Sigmoid colon (tissue), 7 donors: ENCODE measurements around the gene ERO1B. TPM values are rescaled to one million over a fixed set of nuclear protein-coding genes. Genes with fewer than 3 reads are reported as not detected.

Experiments used
- DNase-seq: peaks from one replicate; pipeline ENCODE4 v3.0.0-alpha.2; 2019
- H3K27ac ChIP-seq, 4 donors: fragments of 200-600 bp; sonication (generic); one replicate each; pipeline ENCODE4 v1.5.1; 2016 to 2019; ENCODE audit warnings: mild to moderate bottlenecking in 1 of 4
- H3K27me3 ChIP-seq, 3 donors: fragments of 200-600 bp; sonication (generic); one replicate each; pipeline ENCODE4 v1.5.1; 2019; ENCODE audit warnings: mild to moderate bottlenecking in 1 of 3
- H3K36me3 ChIP-seq, 4 donors: fragments of 200-600 bp; sonication (generic); one replicate each; pipeline ENCODE4 v1.5.1; 2016 to 2019
- H3K4me1 ChIP-seq, 4 donors: fragments of 200-600 bp; sonication (generic); one replicate each; pipeline ENCODE4 v1.5.1; 2017 to 2019
- H3K4me3 ChIP-seq, 4 donors: fragments of 200-600 bp; sonication (generic); one replicate each; pipeline ENCODE4 v1.5.1; 2017 to 2019; ENCODE audit warnings: mild to moderate bottlenecking in 2 of 4, moderate library complexity in 1 of 4
- H3K9me3 ChIP-seq, 4 donors: fragments of 200-600 bp in 3 of 4; sonication (generic) in 3 of 4; one replicate each; pipeline versions ENCODE4 v1.5.1 to v1.6.1; 2013 to 2019
- EP300 ChIP-seq, 4 donors: sonication (generic); formaldehyde crosslinking; IDR thresholded peaks; one replicate each; pipeline ENCODE4 v1.6.1; 2017; ENCODE audit warnings: antibody characterized with exemption in 4 of 4
- POLR2A ChIP-seq, 2 donors: fragments of 450-650 bp; IDR thresholded peaks; one replicate each; pipeline ENCODE4 v1.6.1; 2016; ENCODE audit warnings: antibody characterized with exemption in 2 of 2, mild to moderate bottlenecking in 2 of 2, moderate library complexity in 2 of 2
- POLR2AphosphoS5 ChIP-seq, 4 donors: sonication (generic); formaldehyde crosslinking; IDR thresholded peaks; one replicate each; pipeline ENCODE4 v1.6.1; 2017; ENCODE audit warnings: antibody characterized with exemption in 4 of 4
- WGBS, 2 donors: extraction: QIAGEN DNeasy Blood & Tissue Kit; methylation state at CpG; one replicate each; pipeline ENCODE4 v1.1.7; 2013; 5-methylcytosine and 5-hydroxymethylcytosine counted together
- intact Hi-C: fragments of 100-400 bp; cut with DNase I; formaldehyde crosslinking; loops from one replicate; pipeline ENCODE4 v1.15.1; 2023
- polyA plus RNA-seq, 3 donors: library from polyadenylated mRNA; stranded (reverse); fragments of 200-250 nt; gene quantifications; one replicate each; pipeline ENCODE4 v1.2.3, GENCODE V29; 2013
- total RNA-seq, 4 donors: library from RNA; depleted of rRNA; stranded (reverse); fragments of >200 nt; gene quantifications; one replicate each; pipeline ENCODE4 v1.1.0, GENCODE V29; 2016
- TF ChIP-seq, protein P1 (sequence below), 4 experiments: fragments of 450-650 bp in 3 of 4; fragments of 200-600 bp in 1 of 4; IDR thresholded peaks; one replicate each; pipeline ENCODE4 v1.5.1; 2016 to 2019; ENCODE audit warnings: antibody characterized with exemption in 4 of 4, mild to moderate bottlenecking in 3 of 4, moderate library complexity in 2 of 4
- donor health status: healthy with polysubstance abuse.
- donor health status: Bipolar disorder and iron deficiency.
- donor health status: healthy.

ERO1B gene
- total and polyA plus RNA-seq, 7 donors = 1.2 to 17.2 (median 9.0) TPM

- peaks cover 0 to 7% (median 0%) of the 10 kb centered on the region in 4 donors for H3K4me1 ChIP-seq
- no peaks in the 10 kb centered on the region for H3K36me3 ChIP-seq
- H3K27me3 ChIP-seq = peaks cover 0 to 11% (median 0%) of the 10 kb centered on the region in 3 donors
- peak overlapping the region in 1 of 4 donors; percentile 35 for H3K4me3 ChIP-seq
- intact Hi-C loops = loop anchor here (10.0 kb wide), 2 partner anchors 237 to 507 kb away; partner anchors contain the start of genes LGALS8 and MTR
- peak overlapping the region in 1 of 4 donors; percentile 70 for H3K27ac ChIP-seq
- TF ChIP-seq, protein P1, sequence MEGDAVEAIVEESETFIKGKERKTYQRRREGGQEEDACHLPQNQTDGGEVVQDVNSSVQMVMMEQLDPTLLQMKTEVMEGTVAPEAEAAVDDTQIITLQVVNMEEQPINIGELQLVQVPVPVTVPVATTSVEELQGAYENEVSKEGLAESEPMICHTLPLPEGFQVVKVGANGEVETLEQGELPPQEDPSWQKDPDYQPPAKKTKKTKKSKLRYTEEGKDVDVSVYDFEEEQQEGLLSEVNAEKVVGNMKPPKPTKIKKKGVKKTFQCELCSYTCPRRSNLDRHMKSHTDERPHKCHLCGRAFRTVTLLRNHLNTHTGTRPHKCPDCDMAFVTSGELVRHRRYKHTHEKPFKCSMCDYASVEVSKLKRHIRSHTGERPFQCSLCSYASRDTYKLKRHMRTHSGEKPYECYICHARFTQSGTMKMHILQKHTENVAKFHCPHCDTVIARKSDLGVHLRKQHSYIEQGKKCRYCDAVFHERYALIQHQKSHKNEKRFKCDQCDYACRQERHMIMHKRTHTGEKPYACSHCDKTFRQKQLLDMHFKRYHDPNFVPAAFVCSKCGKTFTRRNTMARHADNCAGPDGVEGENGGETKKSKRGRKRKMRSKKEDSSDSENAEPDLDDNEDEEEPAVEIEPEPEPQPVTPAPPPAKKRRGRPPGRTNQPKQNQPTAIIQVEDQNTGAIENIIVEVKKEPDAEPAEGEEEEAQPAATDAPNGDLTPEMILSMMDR (IDR thresholded peaks at IDR 0.05) = no peak
- TF ChIP-seq POLR2AphosphoS5 (IDR thresholded peaks at IDR 0.05) (peak in 2 of 4 donors; percentile 66 to 91), POLR2A (IDR thresholded peaks at IDR 0.05) (peak in 1 of 2 donors; percentile 67), EP300 (IDR thresholded peaks at IDR 0.05) (no peak)
- WGBS, 2 donors = 83 to 89% methylated on average over 22 of the region's 22 CpGs
- H3K9me3 ChIP-seq = no peaks in the 10 kb centered on the region
- peak; percentile 87 for DNase-seq
These were observed 6.2 kb upstream of the ERO1B start for GRCh38 chr1:236287757-236288619.

DNA sequence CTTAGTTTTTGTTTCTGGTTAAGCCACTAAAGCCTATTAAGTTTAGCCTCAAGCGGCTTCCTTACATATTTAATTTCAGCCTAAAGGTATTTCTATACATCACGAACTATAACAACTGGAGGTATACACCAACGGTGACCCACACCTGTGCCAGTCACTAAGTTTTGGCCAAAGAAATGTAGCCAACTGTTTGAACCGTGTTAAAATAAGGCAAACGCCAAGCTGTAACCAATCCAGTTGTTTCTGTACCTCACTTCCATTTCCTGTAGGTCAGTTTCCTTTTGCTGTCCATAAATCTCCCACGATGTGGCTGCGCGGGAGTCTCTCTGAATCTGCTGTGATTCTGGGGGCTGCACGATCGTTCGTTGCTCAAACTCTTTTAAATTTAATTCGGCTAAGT is 5.6 kb upstream of the ERO1B start:
- 89 to 92% methylated on average over 12 of the region's 12 CpGs for WGBS, 2 donors
- H3K27me3 ChIP-seq = peaks cover 0 to 11% (median 0%) of the 10 kb centered on the region in 3 donors
- TF ChIP-seq, protein P1 (IDR thresholded peaks at IDR 0.05) = no peak
- TF ChIP-seq POLR2A (IDR thresholded peaks at IDR 0.05) (no peak), EP300 (IDR thresholded peaks at IDR 0.05) (no peak), POLR2AphosphoS5 (IDR thresholded peaks at IDR 0.05) (no peak)
- H3K36me3 ChIP-seq = no peaks in the 10 kb centered on the region
- H3K4me1 ChIP-seq = peaks cover 0 to 10% (median 2%) of the 10 kb centered on the region in 4 donors
- DNase-seq = no peak
- peak overlapping the region in 1 of 4 donors; percentile 70 for H3K27ac ChIP-seq
- peak overlapping the region in 1 of 4 donors; percentile 35 for H3K4me3 ChIP-seq
- intact Hi-C loops = loop anchor here (10.0 kb wide), 2 partner anchors 237 to 507 kb away; partner anchors contain the start of genes LGALS8 and MTR
- H3K9me3 ChIP-seq = no peaks in the 10 kb centered on the region

DNA sequence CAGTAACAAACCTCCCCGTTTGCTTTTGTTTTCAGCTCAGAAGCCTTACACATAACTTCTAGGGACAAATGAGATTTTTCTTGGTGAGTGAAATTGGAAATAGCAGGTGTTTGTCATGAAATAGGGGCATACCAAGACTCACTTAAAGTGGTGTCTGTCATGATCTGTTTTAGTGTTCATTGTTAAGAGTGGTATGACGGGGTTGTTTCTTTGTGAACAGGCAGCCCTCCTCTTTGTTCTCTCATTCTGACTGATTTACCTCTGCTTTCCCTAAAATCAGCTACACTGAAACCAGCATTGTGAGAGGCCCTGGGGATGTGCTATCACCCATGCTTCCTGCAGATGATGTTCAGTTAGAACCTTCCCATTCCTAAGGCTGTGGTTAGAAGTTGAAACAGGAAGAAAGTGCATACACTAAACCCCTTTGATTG is 2.5 kb upstream of the ERO1B start:
- no peak for DNase-seq
- Histone ChIP-seq H3K9me3 (no peaks in the 10 kb centered on the region), H3K27me3 (peaks cover 0 to 11% (median 0%) of the 10 kb centered on the region in 3 donors), H3K27ac (no peak overlapping the region), H3K4me1 (peaks cover 0 to 23% (median 11%) of the 10 kb centered on the region in 4 donors), H3K4me3 (no peak overlapping the region), H3K36me3 (no peaks in the 10 kb centered on the region)
- 38 to 73% methylated on average over 2 of the region's 2 CpGs for whole genome bisulfite sequencing, 2 donors
- intact Hi-C loops = loop anchor here (5.0 to 10.0 kb wide), 5 partner anchors 142 to 510 kb away; partner anchors contain the start of genes GPR137B, HEATR1, LGALS8 and MTR
- TF ChIP-seq POLR2AphosphoS5 (IDR thresholded peaks at IDR 0.05) = no peak
- TF ChIP-seq, protein P1 (IDR thresholded peaks at IDR 0.05) = no peak
- no peak for TF ChIP-seq POLR2A (IDR thresholded peaks at IDR 0.05)
- no peak for TF ChIP-seq EP300 (IDR thresholded peaks at IDR 0.05)

DNA sequence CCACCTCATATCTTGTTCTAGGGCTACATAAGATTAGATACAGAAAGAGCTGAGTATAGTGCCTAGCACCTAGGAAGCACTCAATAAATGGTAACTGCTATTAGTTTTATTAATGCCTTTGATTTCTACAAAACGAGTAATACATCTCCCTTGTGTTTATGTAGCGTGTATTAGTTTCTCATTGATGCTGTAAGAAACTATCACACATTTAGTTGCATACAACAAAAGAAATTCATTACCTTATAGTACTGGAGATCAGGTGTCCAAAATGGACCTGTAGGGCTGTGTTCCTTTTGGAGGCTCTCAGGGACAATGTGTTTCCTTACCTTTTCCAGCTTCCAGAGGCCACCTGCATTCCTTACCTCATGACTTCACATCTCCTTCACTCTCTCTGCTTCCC is 961 bp upstream of the ERO1B start:
- DNase-seq = no peak
- intact Hi-C loops = loop anchor here (5.0 to 10.0 kb wide), 5 partner anchors 140 to 512 kb away; partner anchors contain the start of genes GPR137B, HEATR1, LGALS8 and MTR
- Histone ChIP-seq H3K27me3 (no peaks in the 10 kb centered on the region), H3K9me3 (no peaks in the 10 kb centered on the region), H3K27ac (peak overlapping the region in 1 of 4 donors; percentile 91), H3K36me3 (no peaks in the 10 kb centered on the region), H3K4me3 (peak overlapping the region in 2 of 4 donors; percentile 92 to 97), H3K4me1 (peaks cover 0 to 16% (median 11%) of the 10 kb centered on the region in 4 donors)
- WGBS, 2 donors = 64 to 70% methylated on average over 2 of the region's 2 CpGs
- TF ChIP-seq POLR2AphosphoS5 (IDR thresholded peaks at IDR 0.05) = no peak
- no peak for TF ChIP-seq EP300 (IDR thresholded peaks at IDR 0.05)
- TF ChIP-seq POLR2A (IDR thresholded peaks at IDR 0.05) = no peak
- TF ChIP-seq, protein P1 (IDR thresholded peaks at IDR 0.05) = no peak
